HepG2 (cell line): ENCODE measurements around the gene LRIG1. TPM values are rescaled to one million over a fixed set of nuclear protein-coding genes. Genes with fewer than 3 reads are reported as not detected.
A peak's percentile ranks its signal among the peaks of the same experiment; 100 is the strongest.

ENCODE experiments used
- ATF6 ChIP-seq: sonication (generic); formaldehyde crosslinking; conservative IDR thresholded peaks from 2 replicates; pipeline ENCODE4 v1.4.0; 2020; ENCODE audit warnings: missing genetic modification reagents
- BHLHE40 ChIP-seq: IDR thresholded peaks from 2 replicates; pipeline ENCODE4 v1.6.1; 2011; ENCODE audit warnings: low read length, improper control_type of control experiment
- CCDC6 ChIP-seq: sonication (generic); formaldehyde crosslinking; IDR thresholded peaks from 2 replicates; pipeline ENCODE4 v1.8.1; 2022; ENCODE audit warnings: mild to moderate bottlenecking, missing genetic modification reagents, moderate library complexity
- GPN1 ChIP-seq: sonication (generic); formaldehyde crosslinking; IDR thresholded peaks from 2 replicates; pipeline ENCODE4 v1.5.1; 2020; ENCODE audit warnings: missing genetic modification reagents, borderline replicate concordance
- HINFP ChIP-seq: sonication (generic); formaldehyde crosslinking; IDR thresholded peaks from 2 replicates; pipeline ENCODE4 v1.4.0; 2020; ENCODE audit warnings: low read depth, mild to moderate bottlenecking, missing genetic modification reagents
- HOXA9 ChIP-seq: sonication (generic); formaldehyde crosslinking; IDR thresholded peaks from 2 replicates; pipeline ENCODE4 v1.8.1; 2022; ENCODE audit warnings: missing genetic modification reagents, mild to moderate bottlenecking, moderate library complexity, borderline replicate concordance
- MIER3 ChIP-seq: IDR thresholded peaks from 2 replicates; pipeline ENCODE4 v1.6.1; 2016; ENCODE audit warnings: missing compliant biosample characterization, borderline replicate concordance
- NR2F1 ChIP-seq, 2 experiments: fragments of 450-650 bp in 1 of 2; formaldehyde crosslinking in 1 of 2; IDR thresholded peaks; 2 replicates each; pipeline versions ENCODE4 v1.5.0 to v1.6.1; 2016 to 2020; ENCODE audit warnings: mild to moderate bottlenecking in 1 of 2, missing compliant biosample characterization in 1 of 2, missing genetic modification reagents in 1 of 2, moderate library complexity in 1 of 2
- PHF20 ChIP-seq: sonication (generic); formaldehyde crosslinking; IDR thresholded peaks from 2 replicates; pipeline ENCODE4 v1.5.0; 2020; ENCODE audit warnings: mild to moderate bottlenecking, missing genetic modification reagents
- PRMT3 ChIP-seq: sonication (generic); formaldehyde crosslinking; IDR thresholded peaks from 2 replicates; pipeline ENCODE4 v1.8.1; 2022; ENCODE audit warnings: low read depth, mild to moderate bottlenecking, moderate library complexity, missing genetic modification reagents, borderline replicate concordance
- RELA ChIP-seq: sonication (generic); formaldehyde crosslinking; IDR thresholded peaks from 2 replicates; pipeline ENCODE4 v1.4.0; 2020; ENCODE audit warnings: missing genetic modification reagents
- TFAP4 ChIP-seq: sonication (generic); IDR thresholded peaks from 2 replicates; pipeline ENCODE4 v1.6.1; 2016; ENCODE audit warnings: low read depth, borderline replicate concordance
- ZC3H4 ChIP-seq: sonication (generic); formaldehyde crosslinking; IDR thresholded peaks from 2 replicates; pipeline ENCODE4 v1.4.0; 2020; ENCODE audit warnings: missing genetic modification reagents, borderline replicate concordance
- ZNF24 ChIP-seq: fragments of 450-650 bp; IDR thresholded peaks from 2 replicates; pipeline ENCODE4 v1.6.1; 2017; ENCODE audit warnings: antibody characterized with exemption, mild to moderate bottlenecking
- ZNF274 ChIP-seq: sonication (generic); formaldehyde crosslinking; IDR thresholded peaks from 2 replicates; pipeline ENCODE4 v1.5.1; 2020; ENCODE audit warnings: mild to moderate bottlenecking, missing genetic modification reagents
- ZNF562 ChIP-seq: sonication (generic); formaldehyde crosslinking; IDR thresholded peaks from 2 replicates; pipeline ENCODE4 v1.8.0; 2022; ENCODE audit warnings: missing genetic modification reagents, borderline replicate concordance
- ZNF619 ChIP-seq: sonication (generic); formaldehyde crosslinking; IDR thresholded peaks from 2 replicates; pipeline ENCODE4 v1.4.0; 2020; ENCODE audit warnings: mild to moderate bottlenecking, missing genetic modification reagents
- ZNF772 ChIP-seq: sonication (generic); formaldehyde crosslinking; IDR thresholded peaks from 2 replicates; pipeline ENCODE4 v1.5.0; 2020; ENCODE audit warnings: mild to moderate bottlenecking, missing genetic modification reagents
- polyA plus RNA-seq, 8 experiments: library from polyadenylated mRNA; depleted of rRNA in 3 of 8; stranded (reverse) in 7 of 8; unstranded in 1 of 8; fragments of >200 nt; fragmentation: Illumina TruSeq in 4 of 8; extraction: Trizol in 4 of 8; gene quantifications; 2 replicates each; pipeline versions ENCODE4 v1.2.1 to v1.2.3, GENCODE V29; 2011 to 2016; ENCODE audit warnings: low read depth in 4 of 8, missing spikeins in 1 of 8, mixed read lengths in 1 of 8; ENCODE audit not compliant: insufficient read depth in 1 of 8
- total RNA-seq, 5 experiments: library from RNA; depleted of rRNA; stranded (reverse); fragments of >200 nt; fragmentation: Illumina TruSeq; extraction: Trizol; gene quantifications; 2 replicates each; pipeline ENCODE4 v1.2.3, GENCODE V29; 2016; ENCODE audit warnings: low read depth in 1 of 5

Gene LRIG1
- total and polyA plus RNA-seq, 2 of the 13 experiments (the other 11 are each of a cell fraction or from before 2014, with no cell fraction given): 17.8 to 24.8 TPM

GRCh38 chr3:66481071-66482017, 19.5 kb downstream of the LRIG1 start (continued):
- no peak for TF ChIP-seq ZNF562
- peak; percentile 68 for TF ChIP-seq CCDC6 (CRISPR knock-in tag)
- TF ChIP-seq ZNF274 (CRISPR knock-in tag): no peak
- TF ChIP-seq ZC3H4 (CRISPR knock-in tag): no peak
- TF ChIP-seq GPN1 (CRISPR knock-in tag): no peak
- TF ChIP-seq NR2F1 (CRISPR knock-in tag; IDR thresholded peaks at IDR 0.05): peak; percentile 77 to 83
- TF ChIP-seq RELA (CRISPR knock-in tag): peak; percentile 78; the same call in 1 of the 2 replicates
- TF ChIP-seq HINFP (CRISPR knock-in tag): peak; percentile 85
- TF ChIP-seq PRMT3 (CRISPR knock-in tag): no peak
- TF ChIP-seq TFAP4: peak; percentile 67; the same call in 1 of the 2 replicates
- TF ChIP-seq PHF20 (CRISPR knock-in tag): no peak
- TF ChIP-seq ATF6 (CRISPR knock-in tag): no peak
- peak; percentile 96 for TF ChIP-seq ZNF772
- peak; percentile 76; the same call in 1 of the 2 replicates for TF ChIP-seq ZNF24
- no peak for TF ChIP-seq ZNF619 (CRISPR knock-in tag)
- peak; percentile 88 for TF ChIP-seq BHLHE40
- peak; percentile 98 for TF ChIP-seq MIER3 (CRISPR knock-in tag)
- no peak for TF ChIP-seq HOXA9
